IMR-90 (cell line): ENCODE measurements around the gene PANK3. TPM values are rescaled to one million over a fixed set of nuclear protein-coding genes. Genes with fewer than 3 reads are reported as not detected.

Source experiments
- ATAC-seq: fragments of 200-7000 bp; cut with Tn5 transposase; 2 replicates; pipeline ENCODE4 v1.9.1; 2020; ENCODE audit warnings: low read depth, mild to moderate bottlenecking, moderate library complexity
- BruUV-seq: library from RNA; stranded (reverse); fragments of 400-500 nt; replicated peaks from 2 replicates; lab custom pipeline; 2021; lab: Mats Ljungman, UMichigan
- CTCF ChIA-PET: fragments of 300-600 bp; formaldehyde crosslinking; extraction: SDS; loops from one replicate; lab custom pipeline; 2021; ENCODE audit warnings: antibody characterized with exemption; lab: Yijun Ruan, JAX
- POLR2A ChIA-PET: fragments of 300-600 bp; sonication (Branson Sonifier 250); formaldehyde crosslinking; loops from one replicate; lab custom pipeline; 2022; ENCODE audit warnings: antibody characterized with exemption; ENCODE audit not compliant: unreplicated experiment; lab: Charles Lee
- DNase-seq: peaks from one replicate; pipeline ENCODE4 v3.0.0; 2013
- H2AFZ ChIP-seq: replicated peaks from 2 replicates; pipeline ENCODE3; 2013; ENCODE audit warnings: low read length, mild to moderate bottlenecking; ENCODE audit not compliant: poor library complexity
- H2AK5ac ChIP-seq: 2 replicates; pipeline ENCODE4 v1.6.1; 2013; ENCODE audit warnings: low read depth, low read length, inconsistent platforms
- H2AK9ac ChIP-seq: replicated peaks from 2 replicates; pipeline ENCODE3; 2013; ENCODE audit warnings: mild to moderate bottlenecking, low read depth, low read length, moderate library complexity; ENCODE audit not compliant: poor library complexity
- H2BK120ac ChIP-seq: 2 replicates; pipeline ENCODE4 v1.6.1; 2013; ENCODE audit warnings: low read depth, low read length, inconsistent platforms
- H2BK15ac ChIP-seq: 3 replicates; pipeline ENCODE4 v1.6.1; 2013; ENCODE audit warnings: low read depth, low read length, inconsistent platforms
- H2BK20ac ChIP-seq: 2 replicates; pipeline ENCODE4 v1.6.1; 2013; ENCODE audit warnings: low read depth, mild to moderate bottlenecking, inconsistent platforms, low read length, moderate library complexity
- H2BK5ac ChIP-seq: 2 replicates; pipeline ENCODE4 v1.6.1; 2013; ENCODE audit warnings: mild to moderate bottlenecking, low read depth, low read length, inconsistent platforms; ENCODE audit not compliant: poor library complexity, severe bottlenecking
- H3K14ac ChIP-seq: replicated peaks from 2 replicates; pipeline ENCODE4 v1.6.1; 2013; ENCODE audit warnings: low read depth, low read length, inconsistent platforms
- H3K18ac ChIP-seq: 2 replicates; pipeline ENCODE4 v1.6.1; 2013; ENCODE audit warnings: low read depth, low read length, control low read depth
- H3K23ac ChIP-seq: 2 replicates; pipeline ENCODE4 v1.6.1; 2013; ENCODE audit warnings: low read depth, low read length, inconsistent platforms
- H3K27ac ChIP-seq: 2 replicates; pipeline ENCODE4 v1.5.1; 2013; ENCODE audit warnings: mild to moderate bottlenecking, control low read depth, low read length; ENCODE audit not compliant: insufficient read depth
- H3K27me3 ChIP-seq: 2 replicates; pipeline ENCODE4 v1.6.1; 2013; ENCODE audit warnings: low read length; ENCODE audit not compliant: control insufficient read depth, insufficient read depth
- H3K36me3 ChIP-seq: 2 replicates; pipeline ENCODE4 v1.6.1; 2013; ENCODE audit warnings: low read length, mixed read lengths; ENCODE audit not compliant: control insufficient read depth, insufficient read depth
- H3K4ac ChIP-seq: 2 replicates; pipeline ENCODE4 v1.6.1; 2013; ENCODE audit warnings: low read depth, low read length, inconsistent platforms
- H3K4me1 ChIP-seq: 2 replicates; pipeline ENCODE4 v1.6.1; 2013; ENCODE audit warnings: low read length, mixed read lengths; ENCODE audit not compliant: control insufficient read depth, insufficient read depth
- H3K4me2 ChIP-seq: 2 replicates; pipeline ENCODE4 v1.6.1; 2013; ENCODE audit warnings: low read depth, mild to moderate bottlenecking, control low read depth, low read length, moderate library complexity
- H3K4me3 ChIP-seq: 2 replicates; pipeline ENCODE4 v1.5.1; 2013; ENCODE audit warnings: low read depth, mild to moderate bottlenecking, control low read depth, low read length, moderate library complexity; ENCODE audit not compliant: insufficient read depth
- H3K56ac ChIP-seq: 2 replicates; pipeline ENCODE4 v1.6.1; 2013; ENCODE audit warnings: low read length, inconsistent platforms; ENCODE audit not compliant: insufficient read depth; ENCODE audit errors: extremely low read depth
- H3K79me1 ChIP-seq, 2 experiments: 2 replicates each; pipeline ENCODE4 v1.6.1; 2013; ENCODE audit warnings: low read length in 2 of 2, inconsistent platforms in 1 of 2, low read depth in 1 of 2
- H3K9ac ChIP-seq: 2 replicates; pipeline ENCODE4 v1.6.1; 2013; ENCODE audit warnings: low read depth, low read length, control low read depth
- H3K9me1 ChIP-seq: 2 replicates; pipeline ENCODE4 v1.6.1; 2013; ENCODE audit warnings: low read length, inconsistent platforms; ENCODE audit not compliant: insufficient read depth
- H3K9me3 ChIP-seq: 2 replicates; pipeline ENCODE4 v1.6.1; 2013; ENCODE audit warnings: low read length; ENCODE audit not compliant: control insufficient read depth, insufficient read depth
- H4K20me1 ChIP-seq: 2 replicates; pipeline ENCODE4 v1.6.1; 2013; ENCODE audit warnings: low read length, inconsistent platforms; ENCODE audit not compliant: insufficient read depth
- H4K5ac ChIP-seq: 2 replicates; pipeline ENCODE4 v1.6.1; 2013; ENCODE audit warnings: mild to moderate bottlenecking, low read depth, low read length, control low read depth
- H4K8ac ChIP-seq, 2 experiments: 2 replicates each; pipeline ENCODE4 v1.6.1; 2013; ENCODE audit warnings: low read depth in 2 of 2, low read length in 2 of 2, control low read depth in 1 of 2, inconsistent platforms in 1 of 2
- H4K91ac ChIP-seq: 2 replicates; pipeline ENCODE4 v1.6.1; 2013; ENCODE audit warnings: low read depth, low read length, inconsistent platforms; ENCODE audit not compliant: insufficient read depth
- BHLHE40 ChIP-seq: fragments of 150-350 bp; IDR thresholded peaks from 2 replicates; pipeline ENCODE4 v1.6.1; 2016; ENCODE audit warnings: mild to moderate bottlenecking, low read depth, low read length
- CEBPB ChIP-seq: IDR thresholded peaks from 2 replicates; pipeline ENCODE4 v1.6.1; 2012; ENCODE audit warnings: low read depth, low read length, improper control_type of control experiment
- ELK1 ChIP-seq: fragments of 150-350 bp; IDR thresholded peaks from 2 replicates; pipeline ENCODE4 v1.6.1; 2016; ENCODE audit warnings: low read depth, mild to moderate bottlenecking, low read length, moderate library complexity, borderline replicate concordance
- FOS ChIP-seq: fragments of 150-350 bp; IDR thresholded peaks from 2 replicates; pipeline ENCODE4 v1.6.1; 2016; ENCODE audit warnings: low read depth, low read length
- MAFK ChIP-seq: IDR thresholded peaks from 2 replicates; pipeline ENCODE4 v1.6.1; 2012; ENCODE audit warnings: low read depth, low read length, improper control_type of control experiment
- MAZ ChIP-seq: IDR thresholded peaks from 2 replicates; pipeline ENCODE4 v1.6.1; 2012; ENCODE audit warnings: low read depth, mild to moderate bottlenecking, low read length, improper control_type of control experiment, moderate library complexity, borderline replicate concordance
- MXI1 ChIP-seq: IDR thresholded peaks from 2 replicates; pipeline ENCODE4 v1.6.1; 2012; ENCODE audit warnings: low read depth, mild to moderate bottlenecking, low read length, moderate library complexity, borderline replicate concordance
- POLR2A ChIP-seq: IDR thresholded peaks from 2 replicates; pipeline ENCODE4 v1.6.1; 2012; ENCODE audit warnings: mild to moderate bottlenecking, low read depth, low read length
- RAD21 ChIP-seq: IDR thresholded peaks from 2 replicates; pipeline ENCODE4 v1.6.1; 2012; ENCODE audit warnings: low read length, improper control_type of control experiment
- RCOR1 ChIP-seq: IDR thresholded peaks from 2 replicates; pipeline ENCODE4 v1.6.1; 2012; ENCODE audit warnings: mild to moderate bottlenecking, low read length, improper control_type of control experiment; ENCODE audit not compliant: insufficient replicate concordance
- RFX5 ChIP-seq: IDR thresholded peaks from 2 replicates; pipeline ENCODE4 v1.8.0; 2012; ENCODE audit warnings: low read depth, mild to moderate bottlenecking, low read length, moderate library complexity
- SMC3 ChIP-seq: fragments of 150-350 bp; IDR thresholded peaks from 2 replicates; pipeline ENCODE4 v1.6.1; 2016; ENCODE audit warnings: low read depth, mild to moderate bottlenecking, antibody characterized with exemption, low read length, moderate library complexity
- WGBS, 2 experiments: methylation state at CpG; one replicate each; pipeline versions ENCODE4 v1.1.5 to v1.1.7; 2013; ENCODE audit warnings: missing lambda C conversion rate in 2 of 2; ENCODE audit not compliant: insufficient read length in 1 of 2; ENCODE audit errors: extremely low coverage in 2 of 2; 5-methylcytosine and 5-hydroxymethylcytosine counted together
- dilution Hi-C: fragments of 300-500 bp; cut with HindIII; formaldehyde crosslinking; loops from one replicate; pipeline ENCODE4 v1.14.3; 2018; ENCODE audit warnings: low sequenced_read_pairs; ENCODE audit not compliant: unreplicated experiment
- in situ Hi-C: fragments of 300-500 bp; cut with MboI; formaldehyde crosslinking; loops from 3 replicates; pipeline ENCODE4 v1.14.3; 2019; ENCODE audit warnings: low sequenced_read_pairs, inconsistent platforms, mixed read lengths
- intact Hi-C: fragments of 100-400 bp; cut with micrococcal nuclease; formaldehyde crosslinking; loops from 2 replicates; pipeline ENCODE4 v1.10.0; 2022
- polyA plus RNA-seq, 3 experiments: library from polyadenylated mRNA; depleted of rRNA; stranded (reverse); fragments of >200 nt; gene quantifications; 2 replicates each; pipeline ENCODE4 v1.2.3, GENCODE V29; 2012; ENCODE audit warnings: low replicate concordance in 1 of 3
- total RNA-seq: library from RNA; depleted of rRNA; stranded (reverse); fragments of >200 nt; gene quantifications from 2 replicates; pipeline ENCODE4 v1.2.3, GENCODE V29; 2012
- TF ChIP-seq, protein P1 (sequence below): fragments of 150-350 bp; IDR thresholded peaks from 2 replicates; pipeline ENCODE4 v1.6.1; 2017; ENCODE audit warnings: mild to moderate bottlenecking, antibody characterized with exemption, low read length, low read depth
- TF ChIP-seq, protein P2 (sequence below): conservative IDR thresholded peaks from 2 replicates; pipeline ENCODE4 v1.5.1; 2012; ENCODE audit warnings: mild to moderate bottlenecking, low read depth, low read length, improper control_type of control experiment

PANK3 gene
- total and polyA plus RNA-seq, 2 of the 4 experiments (the other 2 are of a cell fraction), result 6.9 to 21.0 TPM

- H3K4me3 ChIP-seq, result peak overlapping the region; percentile 97
- CTCF ChIA-PET, result no interaction called here
- no TSS peak for BruUV-seq
- in situ Hi-C loops, result no loop called here
- peak overlapping the region; percentile 82 for H4K91ac ChIP-seq
- peak overlapping the region; percentile 91 for H2AFZ ChIP-seq
- peak overlapping the region; percentile 88 for H2BK5ac ChIP-seq
- H3K27me3 ChIP-seq, result no peaks in the 10 kb centered on the region
- no peaks in the 10 kb centered on the region for H3K9me3 ChIP-seq
- no peak overlapping the region for H2AK5ac ChIP-seq
- H3K4me1 ChIP-seq, result no peaks in the 10 kb centered on the region
- WGBS, 2 experiments, result 0% methylated on average over 25 of the region's 52 CpGs; no CpG with 5 or more reads in 1 of the 2 experiments
- dilution Hi-C loops, result no loop called here
- intact Hi-C loops, result loop anchor here (1.0 to 10.0 kb wide), 2 partner anchors 310 to 1225 kb away; no protein-coding TSS in a partner anchor
- peak overlapping the region; percentile 92 for H3K4me2 ChIP-seq
- ATAC-seq (peak; percentile 97), DNase-seq (peak; percentile 99)
- H2AK9ac ChIP-seq, result peak overlapping the region; percentile 43
- H2BK15ac ChIP-seq, result peak overlapping the region; percentile 55; the same call in 1 of the 3 replicates
- peak overlapping the region; percentile 79 to 93 for H4K8ac ChIP-seq
- H4K5ac ChIP-seq, result peak overlapping the region; percentile 93
- H3K56ac ChIP-seq, result peak overlapping the region; percentile 88
- no peaks in the 10 kb centered on the region for H3K36me3 ChIP-seq
- peak overlapping the region; percentile 82 for H3K9ac ChIP-seq
- POLR2A ChIA-PET, result interaction anchor here (0.6 kb wide), 1 partner anchor 738 kb away, joined by 3 read pairs; no protein-coding TSS in a partner anchor
- H3K23ac ChIP-seq, result peak overlapping the region; percentile 86
- H2BK20ac ChIP-seq, result peak overlapping the region; percentile 55; the same call in 1 of the 2 replicates
- H3K79me1 ChIP-seq, result peaks cover 0 to 14% of the 10 kb centered on the region in 2 experiments; a peak in 1 of 4 replicates
- no peaks in the 10 kb centered on the region for H3K9me1 ChIP-seq
- H3K18ac ChIP-seq, result peak overlapping the region; percentile 87
- peak overlapping the region; percentile 84 for H3K27ac ChIP-seq
- peaks cover 32% of the 10 kb centered on the region for H4K20me1 ChIP-seq
- H3K4ac ChIP-seq, result peak overlapping the region; percentile 90
- peak overlapping the region; percentile 92 for H3K14ac ChIP-seq
- peak overlapping the region; percentile 71 for H2BK120ac ChIP-seq
- TF ChIP-seq RAD21 (no peak), MAZ (peak; percentile 92), CEBPB (no peak), FOS (0 out of 2 replicates have a peak, but pooled peaks have one; percentile 12), MAFK (no peak), MXI1 (no peak; the same call in 1 of the 2 replicates), POLR2A (peak; percentile 34), RFX5 (no peak), BHLHE40 (peak; percentile 57; the same call in 1 of the 2 replicates), SMC3 (no peak), ELK1 (no peak), RCOR1 (no peak)
- TF ChIP-seq, protein P1, sequence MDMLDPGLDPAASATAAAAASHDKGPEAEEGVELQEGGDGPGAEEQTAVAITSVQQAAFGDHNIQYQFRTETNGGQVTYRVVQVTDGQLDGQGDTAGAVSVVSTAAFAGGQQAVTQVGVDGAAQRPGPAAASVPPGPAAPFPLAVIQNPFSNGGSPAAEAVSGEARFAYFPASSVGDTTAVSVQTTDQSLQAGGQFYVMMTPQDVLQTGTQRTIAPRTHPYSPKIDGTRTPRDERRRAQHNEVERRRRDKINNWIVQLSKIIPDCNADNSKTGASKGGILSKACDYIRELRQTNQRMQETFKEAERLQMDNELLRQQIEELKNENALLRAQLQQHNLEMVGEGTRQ, result peak; percentile 98
- TF ChIP-seq, protein P2, sequence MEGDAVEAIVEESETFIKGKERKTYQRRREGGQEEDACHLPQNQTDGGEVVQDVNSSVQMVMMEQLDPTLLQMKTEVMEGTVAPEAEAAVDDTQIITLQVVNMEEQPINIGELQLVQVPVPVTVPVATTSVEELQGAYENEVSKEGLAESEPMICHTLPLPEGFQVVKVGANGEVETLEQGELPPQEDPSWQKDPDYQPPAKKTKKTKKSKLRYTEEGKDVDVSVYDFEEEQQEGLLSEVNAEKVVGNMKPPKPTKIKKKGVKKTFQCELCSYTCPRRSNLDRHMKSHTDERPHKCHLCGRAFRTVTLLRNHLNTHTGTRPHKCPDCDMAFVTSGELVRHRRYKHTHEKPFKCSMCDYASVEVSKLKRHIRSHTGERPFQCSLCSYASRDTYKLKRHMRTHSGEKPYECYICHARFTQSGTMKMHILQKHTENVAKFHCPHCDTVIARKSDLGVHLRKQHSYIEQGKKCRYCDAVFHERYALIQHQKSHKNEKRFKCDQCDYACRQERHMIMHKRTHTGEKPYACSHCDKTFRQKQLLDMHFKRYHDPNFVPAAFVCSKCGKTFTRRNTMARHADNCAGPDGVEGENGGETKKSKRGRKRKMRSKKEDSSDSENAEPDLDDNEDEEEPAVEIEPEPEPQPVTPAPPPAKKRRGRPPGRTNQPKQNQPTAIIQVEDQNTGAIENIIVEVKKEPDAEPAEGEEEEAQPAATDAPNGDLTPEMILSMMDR, result no peak
Observed at GRCh38 chr5:168579488-168580226, 489 bp upstream of the PANK3 start.
